GM23338 (cell line): ENCODE results near the gene ZNF286A. TPM values are rescaled to one million over a fixed set of nuclear protein-coding genes. Genes with fewer than 3 reads are reported as not detected.

ENCODE experiments used
- ATAC-seq: fragments of 200-7000 bp; cut with Tn5 transposase; 3 replicates; pipeline ENCODE4 v1.9.1; 2020
- DNase-seq: peaks from one replicate; pipeline ENCODE4 v3.0.0-alpha.2; 2015; ENCODE audit warnings: low spot score
- H2AFZ ChIP-seq: fragments of 200-600 bp; sonication (generic); 2 replicates; pipeline ENCODE4 v1.8.0; 2016; ENCODE audit warnings: antibody characterized with exemption, mild to moderate bottlenecking, moderate library complexity
- H3F3A ChIP-seq: fragments of 200-600 bp; sonication (generic); replicated peaks from 2 replicates; pipeline ENCODE4 v1.8.0; 2017; ENCODE audit warnings: antibody characterized with exemption, mixed run types, low read depth
- H3K27ac ChIP-seq: fragments of 200-600 bp; sonication (generic); 2 replicates; pipeline ENCODE4 v1.6.1; 2016; ENCODE audit warnings: low read depth
- H3K27me3 ChIP-seq: fragments of 200-600 bp; sonication (generic); 2 replicates; pipeline ENCODE4 v1.8.0; 2016; ENCODE audit warnings: mild to moderate bottlenecking, mixed run types, moderate library complexity; ENCODE audit not compliant: insufficient read depth
- H3K36me3 ChIP-seq: fragments of 200-600 bp; sonication (generic); 2 replicates; pipeline ENCODE4 v1.8.0; 2016; ENCODE audit warnings: mild to moderate bottlenecking; ENCODE audit not compliant: insufficient read depth
- H3K4me1 ChIP-seq: fragments of 200-600 bp; sonication (generic); 2 replicates; pipeline ENCODE4 v1.8.0; 2016; ENCODE audit warnings: mild to moderate bottlenecking, moderate library complexity; ENCODE audit not compliant: insufficient read depth
- H3K4me2 ChIP-seq: fragments of 200-600 bp; sonication (generic); 2 replicates; pipeline ENCODE4 v1.7.1; 2017; ENCODE audit warnings: mixed run types
- H3K4me3 ChIP-seq: fragments of 200-600 bp; sonication (generic); 2 replicates; pipeline ENCODE4 v1.6.1; 2016; ENCODE audit warnings: mixed run types
- H3K79me2 ChIP-seq: fragments of 200-600 bp; sonication (generic); replicated peaks from 2 replicates; pipeline ENCODE4 v1.8.0; 2017; ENCODE audit warnings: mild to moderate bottlenecking; ENCODE audit not compliant: insufficient read depth
- H3K9me2 ChIP-seq: fragments of 200-600 bp; sonication (generic); 2 replicates; pipeline ENCODE4 v1.8.0; 2017; ENCODE audit not compliant: insufficient read depth
- H4K20me1 ChIP-seq: fragments of 200-600 bp; sonication (generic); replicated peaks from 2 replicates; pipeline ENCODE4 v1.8.0; 2017; ENCODE audit warnings: mild to moderate bottlenecking; ENCODE audit not compliant: insufficient read depth
- H3K27ac Mint-ChIP-seq: 2 replicates; pipeline ENCODE4 v1.8.0; 2020; ENCODE audit warnings: inconsistent platforms, mild to moderate bottlenecking, moderate library complexity, mixed read lengths
- H3K27me3 Mint-ChIP-seq: 3 replicates; pipeline ENCODE4 v1.8.0; 2022; ENCODE audit warnings: low read depth, mild to moderate bottlenecking, moderate library complexity, mixed read lengths, inconsistent platforms; ENCODE audit not compliant: insufficient read depth, poor library complexity
- H3K36me3 Mint-ChIP-seq: 3 replicates; pipeline ENCODE4 v1.8.0; 2021; ENCODE audit warnings: low read depth, mild to moderate bottlenecking, inconsistent platforms, moderate library complexity, mixed read lengths
- H3K4me1 Mint-ChIP-seq: 3 replicates; pipeline ENCODE4 v1.8.0; 2020; ENCODE audit warnings: mild to moderate bottlenecking, inconsistent platforms, mixed read lengths
- H3K4me3 Mint-ChIP-seq: 3 replicates; pipeline ENCODE4 v1.8.0; 2021; ENCODE audit warnings: moderate library complexity, mild to moderate bottlenecking, inconsistent platforms, mixed read lengths
- H3K9me3 Mint-ChIP-seq: 3 replicates; pipeline ENCODE4 v1.8.0; 2020; ENCODE audit warnings: moderate library complexity, mild to moderate bottlenecking, inconsistent platforms, mixed read lengths
- EZH2 ChIP-seq: fragments of 200-600 bp; sonication (generic); IDR thresholded peaks from one replicate; pipeline ENCODE4 v1.8.0; 2017; ENCODE audit warnings: antibody characterized with exemption, mild to moderate bottlenecking, low read depth; ENCODE audit not compliant: unreplicated experiment
- EZH2phosphoT487 ChIP-seq: fragments of 200-600 bp; sonication (generic); IDR thresholded peaks from one replicate; pipeline ENCODE4 v1.8.1; 2018; ENCODE audit warnings: antibody characterized with exemption; ENCODE audit not compliant: unreplicated experiment
- JUNB ChIP-seq: IDR thresholded peaks from one replicate; pipeline ENCODE4 v1.6.1; 2016; ENCODE audit warnings: antibody characterized with exemption; ENCODE audit not compliant: unreplicated experiment
- STAT1 ChIP-seq: IDR thresholded peaks from one replicate; pipeline ENCODE4 v1.6.1; 2016; ENCODE audit warnings: antibody characterized with exemption; ENCODE audit not compliant: unreplicated experiment
- ZNF114 ChIP-seq: fragments of 250-450 bp; sonication (Bioruptor Pico); IDR thresholded peaks from 2 replicates; pipeline ENCODE4 v1.5.0; 2020; ENCODE audit warnings: mild to moderate bottlenecking, moderate library complexity
- polyA plus RNA-seq: library from polyadenylated mRNA; unstranded; fragments of >200 nt; fragmentation: Nextera tagmentation; extraction: Ambion mirVana; gene quantifications from 2 replicates; pipeline ENCODE4 v1.2.1, GENCODE V29; 2016
- total RNA-seq: library from RNA; depleted of rRNA; stranded (reverse); fragments of >200 nt; shearing (Covaris generic); gene quantifications from 2 replicates; pipeline ENCODE4 v1.2.3, GENCODE V29; 2014
- TF ChIP-seq, protein P1 (sequence below): fragments of 250-450 bp; sonication (Bioruptor Pico); IDR thresholded peaks from 2 replicates; pipeline ENCODE4 v1.5.0; 2020; ENCODE audit warnings: mild to moderate bottlenecking, moderate library complexity
- TF ChIP-seq, protein P2 (sequence below): IDR thresholded peaks from 2 replicates; pipeline ENCODE4 v1.6.1; 2016; ENCODE audit warnings: antibody characterized with exemption

Gene ZNF286A
- total and polyA plus RNA-seq, 2 experiments from 2014 or later = 44.8 to 93.4 TPM

DNA sequence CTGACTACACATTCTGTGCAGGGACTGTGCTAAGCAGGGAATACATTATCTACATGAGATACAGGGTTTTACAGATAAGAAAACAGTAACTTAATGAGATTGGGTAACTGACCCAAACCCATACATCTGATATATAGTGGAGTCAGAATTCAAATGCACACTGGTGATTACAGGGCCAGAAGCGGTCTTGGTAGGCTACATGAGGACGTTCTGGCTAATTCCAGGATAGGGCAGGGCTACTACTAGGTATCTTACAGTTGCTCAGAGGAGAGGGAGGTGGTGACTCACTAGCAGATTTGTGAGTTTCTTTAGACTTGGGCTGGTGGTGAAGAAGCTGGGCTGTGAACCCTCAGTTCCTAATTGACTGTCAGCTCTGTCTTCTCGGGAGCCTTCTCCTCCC, 36.9 kb upstream of the ZNF286A start (continued):
- TF ChIP-seq, protein P1, sequence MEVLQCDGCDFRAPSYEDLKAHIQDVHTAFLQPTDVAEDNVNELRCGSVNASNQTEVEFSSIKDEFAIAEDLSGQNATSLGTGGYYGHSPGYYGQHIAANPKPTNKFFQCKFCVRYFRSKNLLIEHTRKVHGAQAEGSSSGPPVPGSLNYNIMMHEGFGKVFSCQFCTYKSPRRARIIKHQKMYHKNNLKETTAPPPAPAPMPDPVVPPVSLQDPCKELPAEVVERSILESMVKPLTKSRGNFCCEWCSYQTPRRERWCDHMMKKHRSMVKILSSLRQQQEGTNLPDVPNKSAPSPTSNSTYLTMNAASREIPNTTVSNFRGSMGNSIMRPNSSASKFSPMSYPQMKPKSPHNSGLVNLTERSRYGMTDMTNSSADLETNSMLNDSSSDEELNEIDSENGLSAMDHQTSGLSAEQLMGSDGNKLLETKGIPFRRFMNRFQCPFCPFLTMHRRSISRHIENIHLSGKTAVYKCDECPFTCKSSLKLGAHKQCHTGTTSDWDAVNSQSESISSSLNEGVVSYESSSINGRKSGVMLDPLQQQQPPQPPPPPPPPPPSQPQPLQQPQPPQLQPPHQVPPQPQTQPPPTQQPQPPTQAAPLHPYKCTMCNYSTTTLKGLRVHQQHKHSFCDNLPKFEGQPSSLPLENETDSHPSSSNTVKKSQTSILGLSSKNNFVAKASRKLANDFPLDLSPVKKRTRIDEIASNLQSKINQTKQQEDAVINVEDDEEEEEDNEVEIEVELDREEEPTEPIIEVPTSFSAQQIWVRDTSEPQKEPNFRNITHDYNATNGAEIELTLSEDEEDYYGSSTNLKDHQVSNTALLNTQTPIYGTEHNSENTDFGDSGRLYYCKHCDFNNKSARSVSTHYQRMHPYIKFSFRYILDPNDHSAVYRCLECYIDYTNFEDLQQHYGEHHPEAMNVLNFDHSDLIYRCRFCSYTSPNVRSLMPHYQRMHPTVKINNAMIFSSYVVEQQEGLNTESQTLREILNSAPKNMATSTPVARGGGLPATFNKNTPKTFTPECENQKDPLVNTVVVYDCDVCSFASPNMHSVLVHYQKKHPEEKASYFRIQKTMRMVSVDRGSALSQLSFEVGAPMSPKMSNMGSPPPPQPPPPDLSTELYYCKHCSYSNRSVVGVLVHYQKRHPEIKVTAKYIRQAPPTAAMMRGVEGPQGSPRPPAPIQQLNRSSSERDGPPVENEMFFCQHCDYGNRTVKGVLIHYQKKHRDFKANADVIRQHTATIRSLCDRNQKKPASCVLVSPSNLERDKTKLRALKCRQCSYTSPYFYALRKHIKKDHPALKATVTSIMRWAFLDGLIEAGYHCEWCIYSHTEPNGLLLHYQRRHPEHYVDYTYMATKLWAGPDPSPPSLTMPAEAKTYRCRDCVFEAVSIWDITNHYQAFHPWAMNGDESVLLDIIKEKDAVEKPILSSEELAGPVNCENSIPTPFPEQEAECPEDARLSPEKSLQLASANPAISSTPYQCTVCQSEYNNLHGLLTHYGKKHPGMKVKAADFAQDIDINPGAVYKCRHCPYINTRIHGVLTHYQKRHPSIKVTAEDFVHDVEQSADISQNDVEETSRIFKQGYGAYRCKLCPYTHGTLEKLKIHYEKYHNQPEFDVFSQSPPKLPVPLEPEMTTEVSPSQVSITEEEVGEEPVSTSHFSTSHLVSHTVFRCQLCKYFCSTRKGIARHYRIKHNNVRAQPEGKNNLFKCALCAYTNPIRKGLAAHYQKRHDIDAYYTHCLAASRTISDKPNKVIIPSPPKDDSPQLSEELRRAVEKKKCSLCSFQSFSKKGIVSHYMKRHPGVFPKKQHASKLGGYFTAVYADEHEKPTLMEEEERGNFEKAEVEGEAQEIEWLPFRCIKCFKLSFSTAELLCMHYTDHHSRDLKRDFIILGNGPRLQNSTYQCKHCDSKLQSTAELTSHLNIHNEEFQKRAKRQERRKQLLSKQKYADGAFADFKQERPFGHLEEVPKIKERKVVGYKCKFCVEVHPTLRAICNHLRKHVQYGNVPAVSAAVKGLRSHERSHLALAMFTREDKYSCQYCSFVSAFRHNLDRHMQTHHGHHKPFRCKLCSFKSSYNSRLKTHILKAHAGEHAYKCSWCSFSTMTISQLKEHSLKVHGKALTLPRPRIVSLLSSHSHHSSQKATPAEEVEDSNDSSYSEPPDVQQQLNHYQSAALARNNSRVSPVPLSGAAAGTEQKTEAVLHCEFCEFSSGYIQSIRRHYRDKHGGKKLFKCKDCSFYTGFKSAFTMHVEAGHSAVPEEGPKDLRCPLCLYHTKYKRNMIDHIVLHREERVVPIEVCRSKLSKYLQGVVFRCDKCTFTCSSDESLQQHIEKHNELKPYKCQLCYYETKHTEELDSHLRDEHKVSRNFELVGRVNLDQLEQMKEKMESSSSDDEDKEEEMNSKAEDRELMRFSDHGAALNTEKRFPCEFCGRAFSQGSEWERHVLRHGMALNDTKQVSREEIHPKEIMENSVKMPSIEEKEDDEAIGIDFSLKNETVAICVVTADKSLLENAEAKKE = no peak
- TF ChIP-seq JUNB (no peak), EZH2 (no peak), ZNF114 (no peak)

DNA sequence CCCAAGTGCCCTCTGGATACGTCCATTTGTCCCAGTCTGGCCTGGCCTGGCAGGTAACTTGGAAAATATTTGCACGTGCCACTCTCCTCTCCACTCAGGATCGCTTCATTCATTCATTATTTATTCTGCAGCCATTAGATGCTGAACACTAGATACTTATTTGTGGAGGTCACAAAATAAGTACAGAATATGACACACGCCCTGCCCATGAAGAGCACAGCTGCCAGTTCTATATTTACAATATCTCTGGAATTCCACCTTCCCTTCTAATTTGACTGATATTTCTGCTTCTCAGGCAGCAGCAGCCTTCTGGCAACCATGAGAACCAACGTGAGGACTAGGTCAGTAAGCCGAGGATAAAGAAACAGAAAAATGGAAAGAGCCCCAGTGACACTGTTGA, 36.4 kb upstream of the ZNF286A start:
- no peak overlapping the region for H2AFZ ChIP-seq
- H3K79me2 ChIP-seq = no peaks in the 10 kb centered on the region
- no peaks in the 10 kb centered on the region; the same call in 1 of the 2 replicates for H3K36me3 ChIP-seq
- DNase-seq (no peak), ATAC-seq (no peak)
- Mint-ChIP-seq H3K4me3 (no peak overlapping the region), H3K27ac (no peak overlapping the region), H3K36me3 (peaks cover 14% of the 10 kb centered on the region), H3K4me1 (peaks cover 10% of the 10 kb centered on the region; the same call in 2 of the 3 replicates), H3K9me3 (no peaks in the 10 kb centered on the region), H3K27me3 (no peaks in the 10 kb centered on the region)
- H3F3A ChIP-seq = no peaks in the 10 kb centered on the region
- no peaks in the 10 kb centered on the region for H3K27me3 ChIP-seq
- TF ChIP-seq, protein P2, sequence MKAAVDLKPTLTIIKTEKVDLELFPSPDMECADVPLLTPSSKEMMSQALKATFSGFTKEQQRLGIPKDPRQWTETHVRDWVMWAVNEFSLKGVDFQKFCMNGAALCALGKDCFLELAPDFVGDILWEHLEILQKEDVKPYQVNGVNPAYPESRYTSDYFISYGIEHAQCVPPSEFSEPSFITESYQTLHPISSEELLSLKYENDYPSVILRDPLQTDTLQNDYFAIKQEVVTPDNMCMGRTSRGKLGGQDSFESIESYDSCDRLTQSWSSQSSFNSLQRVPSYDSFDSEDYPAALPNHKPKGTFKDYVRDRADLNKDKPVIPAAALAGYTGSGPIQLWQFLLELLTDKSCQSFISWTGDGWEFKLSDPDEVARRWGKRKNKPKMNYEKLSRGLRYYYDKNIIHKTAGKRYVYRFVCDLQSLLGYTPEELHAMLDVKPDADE = no peak
- TF ChIP-seq STAT1 = no peak
- no peak for TF ChIP-seq EZH2phosphoT487
- TF ChIP-seq ZNF114 = no peak
- H3K4me1 ChIP-seq = no peaks in the 10 kb centered on the region; the same call in 1 of the 2 replicates
- no peak overlapping the region for H3K4me3 ChIP-seq
- no peaks in the 10 kb centered on the region for H4K20me1 ChIP-seq
- H3K4me2 ChIP-seq = no peak overlapping the region
- H3K9me2 ChIP-seq = no peaks in the 10 kb centered on the region
- H3K27ac ChIP-seq = no peak overlapping the region
